ENCODE measurements around the gene RUNX3. TPM values are rescaled to one million over a fixed set of nuclear protein-coding genes. Genes with fewer than 3 reads are reported as not detected.
"Not testable (repeated sequence)": the region's sequence is repeated elsewhere in the genome, so short reads cannot be mapped to it uniquely, and the experiment has no call there.

The RUNX3 gene
- total RNA-seq: 1 to 10 TPM in 2 of 4 donors, under 1 TPM in 2; 0.27 to 2.8 (median 0.77) TPM

DNA sequence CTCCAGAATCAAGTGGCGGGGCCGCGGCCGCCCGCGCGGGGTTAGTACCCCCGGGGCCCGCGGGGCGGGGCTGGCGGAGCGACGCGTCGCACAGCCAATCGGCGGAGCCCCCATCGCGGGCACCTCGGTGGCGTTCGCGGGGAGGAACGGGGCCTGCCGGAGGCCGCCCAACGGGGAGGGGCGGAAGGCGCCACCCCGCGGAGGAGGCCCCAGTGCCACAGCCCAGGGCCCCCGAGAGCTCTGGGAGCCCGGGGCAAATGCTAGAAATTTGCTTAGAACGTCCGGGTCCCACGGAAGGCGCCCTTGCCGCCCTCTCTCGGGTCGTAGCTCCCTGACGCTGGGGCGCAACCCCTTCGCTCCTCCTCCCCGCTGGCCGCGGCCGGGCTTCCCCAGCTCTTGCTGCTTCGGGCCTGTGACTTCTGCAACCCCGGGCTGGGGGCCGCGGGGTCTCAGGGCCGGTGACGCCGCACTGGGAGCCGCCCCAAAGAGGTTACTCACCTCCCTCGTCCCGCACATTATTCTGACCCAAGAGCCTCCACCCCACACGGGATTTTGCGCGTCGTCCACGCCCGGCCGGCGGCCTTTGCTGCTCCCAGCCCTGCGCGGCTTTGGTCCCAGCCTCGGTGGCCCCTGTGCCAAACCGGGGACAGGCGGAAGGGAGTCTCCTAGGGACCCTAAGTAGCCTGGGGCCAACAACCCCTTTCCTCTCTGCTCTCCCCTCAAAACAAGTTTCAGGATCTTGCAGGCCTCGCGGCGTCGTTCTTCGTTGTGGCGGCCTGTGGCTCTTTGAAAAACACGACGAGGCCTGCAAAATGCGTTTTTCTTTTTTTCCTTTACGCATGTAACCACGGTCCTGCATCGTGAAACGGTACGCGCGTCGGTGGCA, at the start of gene RUNX3:
RUNX3 (minus strand) TSS at position 17 of the 886 bp plus-strand sequence. CDS start 408 bp downstream, outside the sequence.
- WGBS, 2 donors: 8 to 18% methylated on average over 23 to 25 of the region's 88 CpGs
- no peak within 1 kb of the TSS for H3K27ac ChIP-seq
- intact Hi-C loops (cut with DNase I): loop anchor here (10.0 kb wide), 1 partner anchor 274 kb away; no protein-coding TSS in a partner anchor

DNA sequence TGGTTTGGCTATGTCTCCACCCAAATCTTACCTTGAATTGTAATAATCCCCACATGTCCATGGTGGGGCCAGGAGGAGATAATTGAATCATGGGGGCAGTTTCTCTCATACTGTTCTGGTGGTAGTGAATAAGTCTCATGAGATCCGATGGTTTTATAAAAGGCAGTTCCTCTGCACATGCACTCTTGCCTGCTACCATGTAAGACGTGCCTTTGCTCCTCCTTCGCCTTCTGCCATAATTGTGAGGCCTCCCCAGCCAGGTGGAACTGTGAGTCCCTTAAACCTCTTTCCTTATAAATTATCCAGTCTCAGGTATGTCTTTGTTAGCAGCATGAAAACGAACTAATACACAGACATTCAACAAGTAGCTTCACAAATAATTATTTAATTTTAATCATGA, 49.2 kb upstream of the RUNX3 start:
- 85 to 93% methylated on average over 4 of the region's 4 CpGs for WGBS, 2 donors
- H3K27ac ChIP-seq; intact Hi-C loops (cut with DNase I); H3K9me3 ChIP-seq; H3K36me3 ChIP-seq; DNase-seq; H3K4me1 ChIP-seq; H3K27me3 ChIP-seq; H3K4me3 ChIP-seq (replicated peaks in 1 of 3): not testable (repeated sequence)

More for the DNA sequence above, at the start of gene RUNX3:
- Histone ChIP-seq H3K27me3 (peaks cover 71% of the 10 kb centered on the region), H3K4me1 (peaks cover 14 to 48% of the 10 kb centered on the region in 2 donors), H3K4me3 (replicated peaks in 1 of 3) (peak within 1 kb of the TSS in 1 of 3 donors; percentile 9), H3K36me3 (no peaks in the 10 kb centered on the region), H3K9me3 (no peaks in the 10 kb centered on the region)
- peak in 1 of 2 donors; percentile 40 for DNase-seq
- no peak for TF ChIP-seq POLR2A (IDR thresholded peaks at IDR 0.05)
- TF ChIP-seq, protein P1, sequence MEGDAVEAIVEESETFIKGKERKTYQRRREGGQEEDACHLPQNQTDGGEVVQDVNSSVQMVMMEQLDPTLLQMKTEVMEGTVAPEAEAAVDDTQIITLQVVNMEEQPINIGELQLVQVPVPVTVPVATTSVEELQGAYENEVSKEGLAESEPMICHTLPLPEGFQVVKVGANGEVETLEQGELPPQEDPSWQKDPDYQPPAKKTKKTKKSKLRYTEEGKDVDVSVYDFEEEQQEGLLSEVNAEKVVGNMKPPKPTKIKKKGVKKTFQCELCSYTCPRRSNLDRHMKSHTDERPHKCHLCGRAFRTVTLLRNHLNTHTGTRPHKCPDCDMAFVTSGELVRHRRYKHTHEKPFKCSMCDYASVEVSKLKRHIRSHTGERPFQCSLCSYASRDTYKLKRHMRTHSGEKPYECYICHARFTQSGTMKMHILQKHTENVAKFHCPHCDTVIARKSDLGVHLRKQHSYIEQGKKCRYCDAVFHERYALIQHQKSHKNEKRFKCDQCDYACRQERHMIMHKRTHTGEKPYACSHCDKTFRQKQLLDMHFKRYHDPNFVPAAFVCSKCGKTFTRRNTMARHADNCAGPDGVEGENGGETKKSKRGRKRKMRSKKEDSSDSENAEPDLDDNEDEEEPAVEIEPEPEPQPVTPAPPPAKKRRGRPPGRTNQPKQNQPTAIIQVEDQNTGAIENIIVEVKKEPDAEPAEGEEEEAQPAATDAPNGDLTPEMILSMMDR (IDR thresholded peaks at IDR 0.05): no peak

DNA sequence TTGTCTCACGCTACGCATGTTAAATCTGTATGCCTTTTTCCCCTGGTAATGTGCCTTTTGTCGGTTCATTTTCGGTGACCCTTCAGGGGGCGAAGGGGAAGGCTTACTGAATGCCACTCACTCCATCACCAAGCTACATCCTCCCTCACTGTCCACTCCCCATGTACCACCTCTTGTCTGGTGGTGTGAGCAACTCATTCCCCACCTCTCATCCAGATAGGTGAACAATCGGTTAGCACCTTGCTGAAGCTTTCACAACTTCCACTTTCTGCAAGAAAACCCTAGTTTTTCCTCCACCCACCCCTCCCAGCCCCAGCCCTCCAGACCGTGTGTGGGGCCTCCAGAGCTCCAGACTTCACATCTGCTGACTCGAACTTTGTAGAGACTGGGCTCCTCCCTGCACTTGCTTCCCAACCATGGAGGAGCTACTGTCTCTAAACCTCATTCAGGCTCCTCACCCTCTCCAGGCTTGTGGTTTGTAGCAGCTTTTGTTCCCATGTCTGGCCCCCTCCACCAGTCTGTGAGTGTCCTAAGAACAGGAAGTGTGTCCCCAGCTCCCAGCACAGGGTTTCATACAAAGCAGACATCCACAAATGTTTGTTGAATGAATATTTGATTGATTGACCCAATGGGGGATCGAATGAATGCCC, 48.4 kb upstream of the RUNX3 start:
- no peak for DNase-seq
- 72 to 73% methylated on average over 9 of the region's 9 CpGs for WGBS, 2 donors
- no peak overlapping the region for H3K4me3 ChIP-seq (replicated peaks in 1 of 3)
- intact Hi-C loops (cut with DNase I): no loop called here
- H3K27ac ChIP-seq: no peak overlapping the region
- no peaks in the 10 kb centered on the region for H3K4me1 ChIP-seq
- H3K9me3 ChIP-seq: no peaks in the 10 kb centered on the region
- no peaks in the 10 kb centered on the region for H3K36me3 ChIP-seq
- H3K27me3 ChIP-seq: no peaks in the 10 kb centered on the region
- TF ChIP-seq POLR2A (IDR thresholded peaks at IDR 0.05): no peak
- TF ChIP-seq, protein P1 (IDR thresholded peaks at IDR 0.05): no peak

DNA sequence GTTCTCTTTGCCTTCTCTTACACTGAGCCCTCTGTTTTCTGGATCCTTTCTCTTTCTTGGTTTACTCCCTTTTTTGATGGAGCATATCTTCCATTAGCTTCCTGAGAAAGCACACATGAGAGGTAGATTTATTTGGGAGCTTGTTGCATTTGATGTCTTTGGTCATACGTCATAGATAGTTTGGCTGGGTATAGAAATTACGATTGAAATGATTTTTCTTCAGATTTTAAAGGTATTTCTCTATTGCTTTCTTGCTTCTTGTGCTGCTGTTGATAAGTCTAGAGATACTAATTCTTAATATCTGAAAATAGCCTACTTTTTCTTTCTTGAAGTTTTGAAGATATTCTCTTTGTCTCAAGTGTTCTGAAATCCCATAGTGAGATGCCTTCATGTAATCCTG, 45.3 kb upstream of the RUNX3 start:
- Histone ChIP-seq H3K4me1 (no peaks in the 10 kb centered on the region), H3K27ac (no peak overlapping the region), H3K9me3 (no peaks in the 10 kb centered on the region), H3K27me3 (no peaks in the 10 kb centered on the region), H3K36me3 (no peaks in the 10 kb centered on the region), H3K4me3 (replicated peaks in 1 of 3) (no peak overlapping the region)
- intact Hi-C loops (cut with DNase I): no loop called here
- 91 to 94% methylated on average over 2 of the region's 2 CpGs for WGBS, 2 donors
- DNase-seq: no peak
- TF ChIP-seq POLR2A (IDR thresholded peaks at IDR 0.05): no peak
- TF ChIP-seq, protein P1 (IDR thresholded peaks at IDR 0.05): no peak

DNA sequence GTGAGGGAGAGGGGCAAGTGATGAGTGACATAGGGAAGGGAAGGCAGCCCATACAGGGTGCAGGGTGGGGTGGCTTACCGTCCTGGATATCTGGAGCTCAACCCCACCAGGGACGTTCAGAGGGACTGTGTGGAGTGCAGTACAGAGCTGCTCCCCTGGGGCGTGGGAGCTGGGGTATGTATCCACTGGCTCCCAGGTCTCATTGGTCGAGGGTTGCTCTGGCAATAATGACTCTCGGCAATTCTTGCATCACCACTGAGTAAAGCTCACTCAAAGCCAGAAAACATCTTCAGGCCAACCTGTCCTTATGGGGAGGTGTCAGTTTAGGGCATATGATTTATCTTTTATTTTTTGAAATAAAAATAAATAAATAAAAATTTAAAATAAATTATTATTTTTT, 43.2 kb upstream of the RUNX3 start:
- no peak overlapping the region for H3K27ac ChIP-seq
- no peaks in the 10 kb centered on the region for H3K27me3 ChIP-seq
- no peaks in the 10 kb centered on the region for H3K9me3 ChIP-seq
- DNase-seq: no peak
- TF ChIP-seq POLR2A (IDR thresholded peaks at IDR 0.05): no peak
- TF ChIP-seq, protein P1 (IDR thresholded peaks at IDR 0.05): no peak
- H3K4me1 ChIP-seq: no peaks in the 10 kb centered on the region
- intact Hi-C loops (cut with DNase I): no loop called here
- 72 to 89% methylated on average over 5 of the region's 5 CpGs for WGBS, 2 donors
- no peak overlapping the region for H3K4me3 ChIP-seq (replicated peaks in 1 of 3)
- no peaks in the 10 kb centered on the region for H3K36me3 ChIP-seq

Data from thyroid gland (tissue), 4 donors.